Measurements from ENCODE around the gene MYO15B.

DNA sequence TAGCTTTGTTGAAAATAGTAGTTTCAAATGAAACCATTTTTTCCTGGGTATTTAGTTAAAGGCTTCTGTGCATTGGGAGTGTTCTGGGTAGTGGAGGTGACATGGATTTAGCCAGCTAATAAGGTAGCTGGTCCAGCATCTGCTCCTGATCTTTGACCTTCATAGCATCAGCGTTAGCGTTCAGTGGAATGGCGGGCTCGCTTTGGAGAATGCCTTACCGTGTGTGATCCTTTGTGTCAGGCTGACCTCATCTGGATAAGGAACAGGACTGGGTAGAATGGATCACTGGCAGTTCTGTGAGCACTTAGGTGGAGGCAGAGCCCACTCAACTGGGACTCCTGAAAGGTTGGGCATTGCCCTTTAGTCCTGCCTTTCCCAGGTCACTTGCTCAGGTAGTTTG is 83.3 kb downstream of the MYO15B start:
- TF ChIP-seq, protein P1, sequence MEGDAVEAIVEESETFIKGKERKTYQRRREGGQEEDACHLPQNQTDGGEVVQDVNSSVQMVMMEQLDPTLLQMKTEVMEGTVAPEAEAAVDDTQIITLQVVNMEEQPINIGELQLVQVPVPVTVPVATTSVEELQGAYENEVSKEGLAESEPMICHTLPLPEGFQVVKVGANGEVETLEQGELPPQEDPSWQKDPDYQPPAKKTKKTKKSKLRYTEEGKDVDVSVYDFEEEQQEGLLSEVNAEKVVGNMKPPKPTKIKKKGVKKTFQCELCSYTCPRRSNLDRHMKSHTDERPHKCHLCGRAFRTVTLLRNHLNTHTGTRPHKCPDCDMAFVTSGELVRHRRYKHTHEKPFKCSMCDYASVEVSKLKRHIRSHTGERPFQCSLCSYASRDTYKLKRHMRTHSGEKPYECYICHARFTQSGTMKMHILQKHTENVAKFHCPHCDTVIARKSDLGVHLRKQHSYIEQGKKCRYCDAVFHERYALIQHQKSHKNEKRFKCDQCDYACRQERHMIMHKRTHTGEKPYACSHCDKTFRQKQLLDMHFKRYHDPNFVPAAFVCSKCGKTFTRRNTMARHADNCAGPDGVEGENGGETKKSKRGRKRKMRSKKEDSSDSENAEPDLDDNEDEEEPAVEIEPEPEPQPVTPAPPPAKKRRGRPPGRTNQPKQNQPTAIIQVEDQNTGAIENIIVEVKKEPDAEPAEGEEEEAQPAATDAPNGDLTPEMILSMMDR (IDR thresholded peaks at IDR 0.05; ENCODE audit: borderline replicate concordance, extremely low read depth, low read length, poor library complexity, severe bottlenecking), result no peak
- no peak for TF ChIP-seq EZH2 (IDR thresholded peaks at IDR 0.05; ENCODE audit: borderline replicate concordance, low read depth, low read length, severe bottlenecking)
